WERI-Rb-1 (cell line): ENCODE measurements around the gene KCNK2.

Experiments used
- DNase-seq: peaks from one replicate; pipeline ENCODE4 v3.0.0-alpha.2; 2020
- H3K27ac ChIP-seq: fragments of 250-450 bp; sonication (Bioruptor Pico); 2 replicates; pipeline ENCODE4 v1.5.1; 2020; ENCODE audit warnings: mild to moderate bottlenecking, moderate library complexity
- H3K27me3 ChIP-seq: fragments of 250-450 bp; sonication (Bioruptor Pico); 2 replicates; pipeline ENCODE4 v1.5.1; 2021; ENCODE audit warnings: mild to moderate bottlenecking, low read depth, moderate library complexity; ENCODE audit not compliant: insufficient read depth, severe bottlenecking
- H3K36me3 ChIP-seq: fragments of 250-450 bp; sonication (Bioruptor Pico); 2 replicates; pipeline ENCODE4 v1.5.1; 2020; ENCODE audit warnings: mild to moderate bottlenecking, moderate library complexity
- H3K4me3 ChIP-seq: 2 replicates; pipeline ENCODE4 v1.5.1; 2011; ENCODE audit warnings: low read depth, mild to moderate bottlenecking, control low read depth, low read length
- H3K9me3 ChIP-seq: fragments of 250-450 bp; sonication (Bioruptor Pico); 2 replicates; pipeline ENCODE4 v1.5.1; 2021; ENCODE audit warnings: mild to moderate bottlenecking, moderate library complexity; ENCODE audit not compliant: severe bottlenecking
- CTCF ChIP-seq: IDR thresholded peaks from 2 replicates; pipeline ENCODE4 v1.5.1; 2011; ENCODE audit warnings: low read depth, mild to moderate bottlenecking, control low read depth, inconsistent platforms, low read length

The KCNK2 gene

GRCh38 chr1:215285013-215285800, 202.7 kb downstream of the KCNK2 start:
- H3K36me3 ChIP-seq, result no peaks in the 10 kb centered on the region
- H3K27me3 ChIP-seq, result no peaks in the 10 kb centered on the region

More at GRCh38 chr1:215285013-215285800, 202.7 kb downstream of the KCNK2 start:
- TF ChIP-seq CTCF, result no peak
- H3K9me3 ChIP-seq, result no peaks in the 10 kb centered on the region
- DNase-seq, result no peak
- H3K4me3 ChIP-seq, result no peak overlapping the region
- H3K27ac ChIP-seq, result no peak overlapping the region
